GM12872 (cell line): ENCODE measurements around the gene LY86.

Source experiments
- TF ChIP-seq, protein P1 (sequence below): IDR thresholded peaks from 3 replicates; pipeline ENCODE4 v1.5.1; 2011; ENCODE audit warnings: low read depth, mild to moderate bottlenecking, low read length, moderate library complexity; ENCODE audit not compliant: insufficient read depth

LY86 gene

DNA sequence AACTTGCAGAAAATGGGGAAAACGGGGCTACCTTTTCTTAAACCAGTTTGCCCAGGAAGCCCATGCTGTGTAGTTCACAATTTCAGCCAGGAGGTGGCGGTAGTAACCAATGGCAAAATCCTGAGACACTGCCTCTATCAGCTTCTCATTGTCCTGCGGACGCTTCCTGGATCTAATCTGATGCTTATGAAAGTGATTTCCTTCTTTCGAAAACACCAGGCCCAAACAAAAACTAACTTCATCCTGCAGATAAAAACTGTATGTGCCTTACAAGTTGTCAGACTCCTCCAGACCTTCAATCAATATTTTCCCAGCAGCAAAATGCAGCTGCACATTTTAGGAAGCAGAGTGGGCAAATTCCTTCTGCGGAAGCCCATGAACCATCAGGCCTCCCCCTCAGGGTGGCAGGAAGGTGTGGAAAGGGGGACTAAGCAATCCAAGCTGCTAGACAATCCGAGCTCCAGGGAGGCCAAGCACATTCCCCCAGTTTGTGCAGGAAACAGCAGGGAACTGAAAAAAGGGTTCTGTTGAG is 88.5 kb downstream of the LY86 start:
- TF ChIP-seq, protein P1, sequence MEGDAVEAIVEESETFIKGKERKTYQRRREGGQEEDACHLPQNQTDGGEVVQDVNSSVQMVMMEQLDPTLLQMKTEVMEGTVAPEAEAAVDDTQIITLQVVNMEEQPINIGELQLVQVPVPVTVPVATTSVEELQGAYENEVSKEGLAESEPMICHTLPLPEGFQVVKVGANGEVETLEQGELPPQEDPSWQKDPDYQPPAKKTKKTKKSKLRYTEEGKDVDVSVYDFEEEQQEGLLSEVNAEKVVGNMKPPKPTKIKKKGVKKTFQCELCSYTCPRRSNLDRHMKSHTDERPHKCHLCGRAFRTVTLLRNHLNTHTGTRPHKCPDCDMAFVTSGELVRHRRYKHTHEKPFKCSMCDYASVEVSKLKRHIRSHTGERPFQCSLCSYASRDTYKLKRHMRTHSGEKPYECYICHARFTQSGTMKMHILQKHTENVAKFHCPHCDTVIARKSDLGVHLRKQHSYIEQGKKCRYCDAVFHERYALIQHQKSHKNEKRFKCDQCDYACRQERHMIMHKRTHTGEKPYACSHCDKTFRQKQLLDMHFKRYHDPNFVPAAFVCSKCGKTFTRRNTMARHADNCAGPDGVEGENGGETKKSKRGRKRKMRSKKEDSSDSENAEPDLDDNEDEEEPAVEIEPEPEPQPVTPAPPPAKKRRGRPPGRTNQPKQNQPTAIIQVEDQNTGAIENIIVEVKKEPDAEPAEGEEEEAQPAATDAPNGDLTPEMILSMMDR, result peak; percentile 92

DNA sequence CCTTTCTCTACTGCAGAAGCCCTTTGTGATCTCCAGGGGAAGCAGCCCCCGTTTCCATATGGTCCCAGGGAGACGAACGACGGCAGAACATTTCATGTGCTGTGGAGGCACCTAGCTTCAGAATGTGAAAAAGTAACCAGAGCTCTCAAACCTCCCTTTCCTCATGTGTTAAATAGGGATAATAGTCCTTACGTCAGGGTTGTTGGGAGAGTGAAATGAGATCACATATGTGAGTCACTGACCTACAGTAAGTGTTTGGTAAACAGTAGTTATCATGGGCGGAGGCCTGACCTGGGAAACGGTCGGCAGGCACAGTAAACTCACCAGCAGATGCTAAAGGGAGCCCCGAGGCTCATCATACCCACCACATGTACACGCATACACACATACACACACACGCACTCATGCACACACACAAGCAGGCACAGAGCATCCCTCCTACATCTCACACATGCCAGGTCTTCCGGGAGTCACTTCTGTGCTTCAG is 89.7 kb downstream of the LY86 start:
- TF ChIP-seq, protein P1, result no peak

DNA sequence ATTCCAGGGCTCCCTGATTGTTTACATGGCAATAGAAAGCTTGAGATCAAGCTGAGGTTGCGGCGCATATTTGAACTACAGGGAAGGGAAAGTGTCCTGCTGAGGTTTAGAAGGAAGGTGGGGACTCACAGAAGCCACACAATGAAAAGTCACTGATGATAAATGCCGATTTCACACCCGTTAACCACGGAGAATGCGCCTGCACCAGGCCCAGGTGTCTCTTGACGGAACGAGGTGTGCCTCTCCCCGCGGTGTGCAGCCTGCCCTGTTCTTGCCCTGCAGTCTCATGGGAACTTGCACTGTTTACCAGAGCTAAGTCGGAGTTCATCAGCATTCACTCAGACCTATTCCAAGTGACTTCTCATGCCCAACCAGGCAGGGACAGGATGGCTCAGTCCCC is 90.3 kb downstream of the LY86 start:
- TF ChIP-seq, protein P1, result no peak

DNA sequence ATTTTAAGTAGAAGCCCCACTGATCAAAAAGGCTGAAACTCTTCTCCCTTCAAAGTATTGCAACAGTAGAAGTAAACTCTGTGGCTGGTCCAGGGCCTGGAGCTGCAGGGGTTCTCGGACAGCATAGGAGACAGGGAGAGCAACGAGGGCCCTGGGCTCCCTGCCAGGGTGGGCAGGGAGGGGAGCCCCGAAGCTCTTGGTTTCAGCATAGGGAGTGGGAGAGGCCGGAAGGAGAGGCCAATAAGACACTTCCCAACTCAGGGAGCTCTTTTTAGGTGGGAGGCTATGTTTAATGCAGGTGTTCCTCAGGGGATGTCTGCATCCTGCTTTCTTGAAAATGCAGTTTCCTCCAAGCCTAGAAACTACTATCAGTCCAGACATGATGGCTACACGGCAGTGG is 91.1 kb downstream of the LY86 start:
- TF ChIP-seq, protein P1, result no peak

DNA sequence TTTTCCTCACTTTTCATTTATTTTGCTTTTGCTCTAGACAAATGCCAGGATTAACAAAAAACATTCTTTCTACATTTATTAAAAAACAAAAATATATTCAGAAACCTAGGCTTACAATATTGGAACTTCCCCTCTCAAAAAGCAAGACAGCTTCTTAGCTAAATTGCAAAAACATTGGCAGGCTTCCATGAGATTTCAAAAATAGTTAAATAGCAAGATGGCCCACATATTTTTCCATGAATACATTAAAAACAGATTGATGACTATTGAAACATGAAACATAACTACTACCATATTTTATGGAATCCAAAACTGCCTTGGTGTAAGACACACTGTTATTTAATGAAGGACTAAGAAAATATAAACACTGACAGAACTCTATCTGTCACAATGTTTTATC is 92.0 kb downstream of the LY86 start:
- TF ChIP-seq, protein P1, result no peak

DNA sequence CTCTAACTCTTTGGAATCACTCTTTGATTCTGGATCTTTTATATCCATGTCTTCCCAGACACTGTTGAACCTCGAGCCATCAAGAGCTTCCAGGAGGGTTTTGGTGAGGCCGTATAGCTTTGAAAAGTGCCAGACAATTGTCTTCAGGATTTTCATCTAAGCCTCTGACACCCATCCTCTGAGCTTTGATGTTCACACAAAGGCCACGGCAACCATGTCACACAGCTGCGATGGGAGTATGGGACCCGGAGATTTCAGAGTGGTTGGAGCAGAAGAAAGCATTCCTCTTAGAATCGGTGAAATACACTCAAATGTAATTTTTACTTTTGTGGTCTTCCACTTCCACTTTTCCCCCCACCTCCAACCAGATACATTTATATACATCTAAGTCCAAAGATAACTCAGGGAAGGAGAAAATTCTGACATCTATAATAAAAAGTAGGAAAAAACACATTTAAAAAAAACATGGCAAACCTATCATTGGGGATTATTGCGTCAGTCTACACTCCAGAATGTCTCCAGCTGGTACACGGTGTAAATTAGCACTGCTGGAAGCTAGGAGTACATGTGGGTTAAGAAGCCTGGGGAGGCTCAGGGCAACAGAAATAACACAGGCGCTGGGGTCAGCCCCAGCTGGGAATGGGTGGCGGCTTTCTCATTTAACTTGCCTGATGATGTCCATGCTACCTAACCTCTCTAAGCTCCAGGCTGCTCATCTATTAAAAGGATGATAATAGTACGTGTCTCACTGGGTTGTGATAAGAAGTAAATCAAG is 92.7 kb downstream of the LY86 start:
- TF ChIP-seq, protein P1, result no peak

DNA sequence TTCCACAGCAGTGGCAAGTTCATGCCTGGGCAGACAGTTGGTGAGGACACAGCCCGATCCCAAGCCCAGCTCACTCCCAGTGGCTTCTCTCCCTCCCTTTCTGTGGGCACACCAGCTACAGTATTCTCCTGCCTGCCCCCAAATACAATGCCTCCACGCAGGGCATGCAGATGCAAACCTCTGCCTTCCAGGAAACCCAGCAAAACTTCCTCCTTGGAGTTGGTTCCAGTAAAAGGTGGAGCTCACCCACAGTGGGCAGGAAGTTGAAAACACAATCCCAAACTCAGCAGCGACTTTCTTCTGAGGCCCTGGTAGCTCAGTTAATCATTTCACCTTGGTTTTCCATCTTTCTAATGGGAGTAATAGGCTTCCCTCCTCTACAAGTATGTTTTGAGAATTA is 93.7 kb downstream of the LY86 start:
- TF ChIP-seq, protein P1, result no peak
